GM12878 (cell line): ENCODE results near the gene PDZD2.

Experiments
- ATF3 ChIP-seq: IDR thresholded peaks from 2 replicates; pipeline ENCODE4 v1.6.1; 2011; ENCODE audit warnings: low read depth, mild to moderate bottlenecking, low read length, moderate library complexity, borderline replicate concordance; ENCODE audit errors: extremely low read depth
- CEBPB ChIP-seq, 2 experiments: fragments of 150-350 bp in 1 of 2; IDR thresholded peaks; 2 replicates each; pipeline ENCODE4 v1.6.1; 2012 to 2014; ENCODE audit warnings: low read depth in 2 of 2, low read length in 2 of 2, borderline replicate concordance in 1 of 2, inconsistent platforms in 1 of 2
- CTCF ChIP-seq, 3 experiments: IDR thresholded peaks in 2 of 3; conservative IDR thresholded peaks in 1 of 3; 2 replicates each; pipeline ENCODE4 v1.5.1; 2011; ENCODE audit warnings: low read depth in 3 of 3, low read length in 3 of 3, mild to moderate bottlenecking in 3 of 3, control low read depth in 2 of 3, moderate library complexity in 2 of 3, inconsistent platforms in 1 of 3, mixed read lengths in 1 of 3; ENCODE audit not compliant: control insufficient read depth in 2 of 3, insufficient read depth in 1 of 3; ENCODE audit errors: extremely low read depth in 1 of 3
- E2F4 ChIP-seq: IDR thresholded peaks from 2 replicates; pipeline ENCODE4 v1.6.1; 2012; ENCODE audit warnings: low read depth, low read length, improper control_type of control experiment
- EED ChIP-seq: sonication (generic); IDR thresholded peaks from 2 replicates; pipeline ENCODE4 v1.6.1; 2016; ENCODE audit warnings: antibody characterized with exemption, low read depth
- EP300 ChIP-seq, 2 experiments: fragments of 150-350 bp in 1 of 2; IDR thresholded peaks; 2 replicates each; pipeline ENCODE4 v1.6.1; 2011 to 2012; ENCODE audit warnings: low read depth in 2 of 2, low read length in 2 of 2, borderline replicate concordance in 1 of 2, improper control_type of control experiment in 1 of 2, inconsistent platforms in 1 of 2; ENCODE audit not compliant: control insufficient read depth in 1 of 2
- EZH2 ChIP-seq: IDR thresholded peaks from 2 replicates; pipeline ENCODE4 v1.6.1; 2012; ENCODE audit warnings: low read depth, mild to moderate bottlenecking, control low read depth, inconsistent platforms, low read length, borderline replicate concordance; ENCODE audit not compliant: control insufficient read depth
- KDM1A ChIP-seq: fragments of 200-600 bp; sonication (generic); IDR thresholded peaks from 2 replicates; pipeline ENCODE4 v1.6.1; 2016; ENCODE audit warnings: borderline replicate concordance
- MTA3 ChIP-seq: IDR thresholded peaks from 2 replicates; pipeline ENCODE4 v1.6.1; 2012; ENCODE audit warnings: low read length, inconsistent platforms, borderline replicate concordance
- NR2F1 ChIP-seq: fragments of 450-650 bp; conservative IDR thresholded peaks from 2 replicates; pipeline ENCODE4 v1.6.1; 2017; ENCODE audit warnings: mild to moderate bottlenecking
- POLR2A ChIP-seq: IDR thresholded peaks from 2 replicates; pipeline ENCODE4 v1.6.1; 2011; ENCODE audit warnings: low read depth, mild to moderate bottlenecking, low read length
- POLR2AphosphoS5 ChIP-seq: IDR thresholded peaks from 2 replicates; pipeline ENCODE4 v1.6.1; 2011; ENCODE audit warnings: mild to moderate bottlenecking, low read length, inconsistent platforms
- TAF1 ChIP-seq: IDR thresholded peaks from 2 replicates; pipeline ENCODE4 v1.6.1; 2011; ENCODE audit warnings: mild to moderate bottlenecking, low read depth, low read length, borderline replicate concordance
- ZSCAN29 ChIP-seq: fragments of 450-650 bp; IDR thresholded peaks from 2 replicates; pipeline ENCODE4 v1.6.1; 2017; ENCODE audit warnings: mild to moderate bottlenecking, moderate library complexity

GRCh38 chr5:32044939-32045338, 406.0 kb downstream of the PDZD2 start:
- TF ChIP-seq CEBPB (IDR thresholded peaks at IDR 0.05; ENCODE audit: borderline replicate concordance in 1 of 2, low read depth in 2 of 2, low read length in 2 of 2), result no peak
- TF ChIP-seq CTCF (IDR thresholded peaks at IDR 0.05 in 2 of 3, conservative IDR thresholded peaks at IDR 0.05 in 1 of 3; ENCODE audit: control insufficient read depth in 2 of 3, extremely low read depth in 1 of 3, insufficient read depth in 1 of 3, low read depth in 3 of 3, low read length in 3 of 3), result no peak
- TF ChIP-seq EP300 (IDR thresholded peaks at IDR 0.05; ENCODE audit: borderline replicate concordance in 1 of 2, control insufficient read depth in 1 of 2, low read depth in 2 of 2, low read length in 2 of 2), result no peak
- TF ChIP-seq TAF1, result no peak
- TF ChIP-seq POLR2AphosphoS5, result no peak
- no peak for TF ChIP-seq EZH2
- TF ChIP-seq ZSCAN29, result no peak
- no peak for TF ChIP-seq MTA3
- TF ChIP-seq E2F4, result no peak
- no peak for TF ChIP-seq ATF3
- TF ChIP-seq NR2F1, result no peak
- no peak for TF ChIP-seq KDM1A
- TF ChIP-seq POLR2A, result no peak
- TF ChIP-seq EED, result no peak
